Mesenchymal stem cell (in vitro differentiated cells and primary cell): ENCODE data around the gene OR10A2.

Source experiments
- DNase-seq: peaks from one replicate; pipeline ENCODE4 v3.0.0-alpha.2; 2013
- H2AFZ ChIP-seq: one replicate; pipeline ENCODE4 v1.6.1; 2013; ENCODE audit warnings: low read depth, mild to moderate bottlenecking, control low read depth, inconsistent platforms, low read length, moderate library complexity
- H2AK5ac ChIP-seq: 2 replicates; pipeline ENCODE4 v1.6.1; 2013; ENCODE audit warnings: low read length, moderate library complexity, mild to moderate bottlenecking, inconsistent platforms; ENCODE audit not compliant: severe bottlenecking
- H2BK120ac ChIP-seq: one replicate; pipeline ENCODE4 v1.6.1; 2013; ENCODE audit warnings: low read depth, mild to moderate bottlenecking, inconsistent platforms, low read length, moderate library complexity
- H2BK12ac ChIP-seq, 2 experiments: one replicate each; pipeline ENCODE4 v1.6.1; 2013; ENCODE audit warnings: inconsistent platforms in 2 of 2, low read length in 2 of 2, mild to moderate bottlenecking in 2 of 2, moderate library complexity in 2 of 2, control low read depth in 1 of 2
- H2BK15ac ChIP-seq: one replicate; pipeline ENCODE4 v1.6.1; 2013; ENCODE audit warnings: mild to moderate bottlenecking, low read depth, inconsistent platforms; ENCODE audit not compliant: poor library complexity, severe bottlenecking
- H2BK5ac ChIP-seq: 2 replicates; pipeline ENCODE4 v1.6.1; 2013; ENCODE audit warnings: low read depth, mild to moderate bottlenecking, low read length, control low read depth, inconsistent platforms; ENCODE audit not compliant: poor library complexity, severe bottlenecking
- H3K14ac ChIP-seq, 2 experiments: one replicate each; pipeline ENCODE4 v1.6.1; 2013; ENCODE audit warnings: inconsistent platforms in 2 of 2, low read length in 2 of 2, control low read depth in 1 of 2, mild to moderate bottlenecking in 1 of 2, moderate library complexity in 1 of 2
- H3K18ac ChIP-seq, 2 experiments: one replicate each; pipeline ENCODE4 v1.6.1; 2013; ENCODE audit warnings: inconsistent platforms in 2 of 2, low read length in 2 of 2, control low read depth in 1 of 2, low read depth in 1 of 2, mild to moderate bottlenecking in 1 of 2
- H3K23ac ChIP-seq, 2 experiments: one replicate each; pipeline ENCODE4 v1.6.1; 2013; ENCODE audit warnings: inconsistent platforms in 2 of 2, low read length in 2 of 2, mild to moderate bottlenecking in 2 of 2, moderate library complexity in 2 of 2, control low read depth in 1 of 2
- H3K27ac ChIP-seq: 2 replicates; pipeline ENCODE4 v1.5.1; 2013; ENCODE audit warnings: mild to moderate bottlenecking, moderate library complexity, low read length, control low read depth, inconsistent platforms; ENCODE audit not compliant: poor library complexity, severe bottlenecking
- H3K27me3 ChIP-seq, 2 experiments: 2 replicates each; pipeline versions ENCODE4 v1.6.1 to v1.7.0; 2013; ENCODE audit warnings: low read length in 2 of 2, mild to moderate bottlenecking in 2 of 2, moderate library complexity in 2 of 2, control low read depth in 1 of 2, inconsistent platforms in 1 of 2; ENCODE audit not compliant: control insufficient read depth in 1 of 2, insufficient read depth in 1 of 2
- H3K36me3 ChIP-seq, 2 experiments: 2 replicates each; pipeline versions ENCODE4 v1.6.1 to v1.7.0; 2013; ENCODE audit warnings: low read length in 2 of 2, control low read depth in 1 of 2, inconsistent platforms in 1 of 2, low read depth in 1 of 2, mild to moderate bottlenecking in 1 of 2; ENCODE audit not compliant: insufficient read depth in 2 of 2, control insufficient read depth in 1 of 2
- H3K4ac ChIP-seq, 2 experiments: one replicate each; pipeline ENCODE4 v1.6.1; 2013; ENCODE audit warnings: inconsistent platforms in 2 of 2, low read length in 2 of 2, mild to moderate bottlenecking in 2 of 2, moderate library complexity in 2 of 2, control low read depth in 1 of 2, low read depth in 1 of 2
- H3K4me1 ChIP-seq: 2 replicates; pipeline ENCODE4 v1.6.1; 2013; ENCODE audit warnings: low read depth, low read length, control low read depth; ENCODE audit not compliant: control insufficient read depth, insufficient read depth
- H3K4me2 ChIP-seq: 2 replicates; pipeline ENCODE4 v1.6.1; 2013; ENCODE audit warnings: low read length, mild to moderate bottlenecking, inconsistent platforms; ENCODE audit not compliant: poor library complexity, severe bottlenecking
- H3K4me3 ChIP-seq, 2 experiments: 2 replicates each; pipeline versions ENCODE4 v1.5.1 to v1.7.0; 2013; ENCODE audit warnings: low read length in 2 of 2, mild to moderate bottlenecking in 2 of 2, control low read depth in 1 of 2, low read depth in 1 of 2; ENCODE audit not compliant: insufficient read depth in 1 of 2
- H3K79me1 ChIP-seq: replicated peaks from 2 replicates; pipeline ENCODE4 v1.6.1; 2013; ENCODE audit warnings: mild to moderate bottlenecking, control low read depth, low read length, inconsistent platforms; ENCODE audit not compliant: poor library complexity, severe bottlenecking
- H3K9ac ChIP-seq: 2 replicates; pipeline ENCODE4 v1.7.0; 2013; ENCODE audit warnings: mild to moderate bottlenecking, low read length, moderate library complexity
- H3K9me3 ChIP-seq: 2 replicates; pipeline ENCODE4 v1.7.0; 2013; ENCODE audit warnings: mild to moderate bottlenecking, low read length; ENCODE audit not compliant: control insufficient read depth
- H4K8ac ChIP-seq: one replicate; pipeline ENCODE4 v1.6.1; 2013; ENCODE audit warnings: inconsistent platforms, mild to moderate bottlenecking, low read length, moderate library complexity
- H4K91ac ChIP-seq: one replicate; pipeline ENCODE4 v1.6.1; 2013; ENCODE audit warnings: mild to moderate bottlenecking, low read length, inconsistent platforms
- WGBS: methylation state at CpG from one replicate; pipeline ENCODE4 v1.1.7; 2013; ENCODE audit warnings: mixed read lengths; 5-methylcytosine and 5-hydroxymethylcytosine counted together

The OR10A2 gene

GRCh38 chr11:6834021-6834420 is 28.8 kb upstream of the OR10A2 start:
- H3K79me1 ChIP-seq = no peaks in the 10 kb centered on the region
- no peak overlapping the region for H2BK120ac ChIP-seq
- H3K9me3 ChIP-seq = no peaks in the 10 kb centered on the region
- H3K4ac ChIP-seq = no peak overlapping the region
- H3K4me1 ChIP-seq = no peaks in the 10 kb centered on the region
- H4K8ac ChIP-seq = no peak overlapping the region
- no peak overlapping the region for H2AFZ ChIP-seq
- no peak overlapping the region for H3K9ac ChIP-seq
- no CpG with 5 or more reads among the region's 1 CpG for WGBS
- no peak overlapping the region for H3K23ac ChIP-seq
- no peak overlapping the region for H2AK5ac ChIP-seq
- no peak overlapping the region for H3K4me3 ChIP-seq
- H3K27me3 ChIP-seq = no peaks in the 10 kb centered on the region
- H3K36me3 ChIP-seq = no peaks in the 10 kb centered on the region
- no peak overlapping the region for H3K27ac ChIP-seq
- DNase-seq = no peak
- no peak overlapping the region for H2BK12ac ChIP-seq
- H2BK15ac ChIP-seq = no peak overlapping the region
- H3K18ac ChIP-seq = no peak overlapping the region
- H3K4me2 ChIP-seq = no peak overlapping the region
- no peak overlapping the region for H3K14ac ChIP-seq
- no peak overlapping the region for H4K91ac ChIP-seq
- no peak overlapping the region for H2BK5ac ChIP-seq

GRCh38 chr11:6841694-6842093 is 21.2 kb upstream of the OR10A2 start:
- Histone ChIP-seq H3K9ac (no peak overlapping the region), H3K18ac (no peak overlapping the region), H2AK5ac (no peak overlapping the region), H2BK120ac (no peak overlapping the region), H3K4ac (no peak overlapping the region), H3K14ac (no peak overlapping the region), H2BK12ac (no peak overlapping the region), H2AFZ (no peak overlapping the region), H3K27me3 (no peaks in the 10 kb centered on the region), H4K8ac (no peak overlapping the region), H3K79me1 (no peaks in the 10 kb centered on the region), H3K4me1 (no peaks in the 10 kb centered on the region), H3K23ac (no peak overlapping the region), H3K4me2 (no peak overlapping the region), H2BK15ac (no peak overlapping the region), H3K9me3 (peaks cover 12% of the 10 kb centered on the region), H3K36me3 (no peaks in the 10 kb centered on the region), H3K4me3 (no peak overlapping the region), H2BK5ac (no peak overlapping the region), H4K91ac (no peak overlapping the region), H3K27ac (no peak overlapping the region)
- DNase-seq = no peak

- Histone ChIP-seq H3K79me1 (no peaks in the 10 kb centered on the region), H2BK120ac (no peak overlapping the region), H3K4ac (no peak overlapping the region), H3K4me2 (no peak overlapping the region), H3K9me3 (peaks cover 15% of the 10 kb centered on the region), H4K91ac (no peak overlapping the region), H3K4me1 (no peaks in the 10 kb centered on the region), H2BK12ac (no peak overlapping the region), H3K27me3 (no peaks in the 10 kb centered on the region), H3K23ac (no peak overlapping the region), H3K27ac (no peak overlapping the region), H3K9ac (no peak overlapping the region), H2AK5ac (no peak overlapping the region), H3K4me3 (no peak overlapping the region), H2BK5ac (no peak overlapping the region), H3K36me3 (no peaks in the 10 kb centered on the region), H2BK15ac (no peak overlapping the region), H3K18ac (no peak overlapping the region), H2AFZ (no peak overlapping the region), H4K8ac (no peak overlapping the region), H3K14ac (no peak overlapping the region)
- DNase-seq = no peak
- WGBS = 75% methylated on average over 2 of the region's 2 CpGs
Observed at GRCh38 chr11:6843670-6844069, 19.2 kb upstream of the OR10A2 start.

GRCh38 chr11:6844356-6844755 is 18.5 kb upstream of the OR10A2 start:
- 84% methylated on average over 3 of the region's 5 CpGs for WGBS
- Histone ChIP-seq H3K14ac (no peak overlapping the region), H2BK5ac (no peak overlapping the region), H3K79me1 (no peaks in the 10 kb centered on the region), H3K27ac (no peak overlapping the region), H2BK120ac (no peak overlapping the region), H3K4me3 (no peak overlapping the region), H2BK15ac (no peak overlapping the region), H3K18ac (no peak overlapping the region), H4K91ac (peak overlapping the region; percentile 48), H3K36me3 (no peaks in the 10 kb centered on the region), H3K9ac (no peak overlapping the region), H4K8ac (no peak overlapping the region), H2BK12ac (no peak overlapping the region), H3K27me3 (no peaks in the 10 kb centered on the region), H3K4me2 (no peak overlapping the region), H3K4ac (no peak overlapping the region), H3K23ac (peak overlapping the region in 1 of 2 experiments; percentile 40), H3K4me1 (no peaks in the 10 kb centered on the region), H3K9me3 (peaks cover 15% of the 10 kb centered on the region), H2AFZ (no peak overlapping the region), H2AK5ac (no peak overlapping the region)
- DNase-seq = no peak
